GM21390 (cell line): Measurements from ENCODE around the gene PLEKHA3.
"Not testable (repeated sequence)": the region's sequence is repeated elsewhere in the genome, so short reads cannot be mapped to it uniquely, and the experiment has no call there.

Source experiments
- ATAC-seq: cut with Tn5 transposase; IDR thresholded peaks from one replicate; pipeline ENCODE4 v1.9.1; 2021; ENCODE audit not compliant: unreplicated experiment

PLEKHA3 gene

GRCh38 chr2:178480227-178481181 lies at the start of gene PLEKHA3:
PLEKHA3 (plus strand) TSS chr2:178480457; CDS start chr2:178480870, 413 bp downstream.
- peak; percentile 63 for ATAC-seq

- ATAC-seq: no peak
Observed at GRCh38 chr2:178436662-178437061, 43.6 kb upstream of the PLEKHA3 start.

- ATAC-seq: no peak
Observed at GRCh38 chr2:178441426-178441825, 38.8 kb upstream of the PLEKHA3 start.

- ATAC-seq: no peak
Observed at GRCh38 chr2:178448968-178449661, 31.1 kb upstream of the PLEKHA3 start.

GRCh38 chr2:178449700-178450523 lies 30.3 kb upstream of the PLEKHA3 start:
- ATAC-seq: peak; percentile 5

- ATAC-seq: peak; percentile 44
Observed at GRCh38 chr2:178450524-178450773, 29.8 kb upstream of the PLEKHA3 start.

- peak; percentile 84 for ATAC-seq
Observed at GRCh38 chr2:178450774-178451525, 29.3 kb upstream of the PLEKHA3 start, which contains the start of the genes PJVK and PRKRA. PJVK (plus strand) TSS chr2:178451378; CDS start chr2:178453410, 2,032 bp downstream. PRKRA (minus strand) TSS chr2:178451175; CDS start chr2:178451030, 145 bp downstream.

GRCh38 chr2:178452334-178452733 lies 27.9 kb upstream of the PLEKHA3 start:
- no peak for ATAC-seq

GRCh38 chr2:178452870-178453269 lies 27.4 kb upstream of the PLEKHA3 start:
- no peak for ATAC-seq

GRCh38 chr2:178455947-178456346 lies 24.3 kb upstream of the PLEKHA3 start:
- no peak for ATAC-seq

GRCh38 chr2:178457390-178457886 lies 22.8 kb upstream of the PLEKHA3 start:
- ATAC-seq: no peak

GRCh38 chr2:178469219-178469849 lies 10.9 kb upstream of the PLEKHA3 start:
- no peak for ATAC-seq

GRCh38 chr2:178471313-178471712 lies 8.9 kb upstream of the PLEKHA3 start:
- not testable (repeated sequence) for ATAC-seq

GRCh38 chr2:178473373-178473772 lies 6.9 kb upstream of the PLEKHA3 start:
- ATAC-seq: no peak

- no peak for ATAC-seq
Observed at GRCh38 chr2:178473931-178474330, 6.3 kb upstream of the PLEKHA3 start.

GRCh38 chr2:178474560-178474959 lies 5.7 kb upstream of the PLEKHA3 start:
- ATAC-seq: no peak

GRCh38 chr2:178476477-178476876 lies 3.8 kb upstream of the PLEKHA3 start:
- ATAC-seq: no peak

GRCh38 chr2:178477443-178478129 lies 2.7 kb upstream of the PLEKHA3 start:
- no peak for ATAC-seq

GRCh38 chr2:178478130-178478438 lies 2.2 kb upstream of the PLEKHA3 start:
- ATAC-seq: peak; percentile 0
